ENCODE results near the gene ARMC2.

DNA sequence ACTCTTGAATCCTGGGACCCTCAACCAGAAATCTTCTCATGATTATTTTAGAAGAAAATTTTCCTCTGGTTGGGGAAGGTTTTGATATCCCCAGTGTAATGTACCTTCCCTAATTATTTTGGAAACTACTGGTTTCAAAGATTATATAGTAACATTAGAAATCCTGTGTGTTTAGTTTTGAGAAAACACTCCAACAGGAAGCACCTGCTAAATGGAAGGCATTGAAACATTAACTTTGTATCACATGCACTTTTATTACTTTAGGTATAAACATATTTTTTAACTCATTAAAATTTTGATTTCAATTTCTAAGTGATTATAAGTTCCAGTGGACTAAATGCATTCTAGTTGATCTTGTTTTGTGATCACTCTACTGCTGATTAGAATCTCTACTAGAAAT is 137.1 kb downstream of the ARMC2 start:
- TF ChIP-seq SMC3 (IDR thresholded peaks at IDR 0.05; ENCODE audit: low read depth, low read length), result no peak
- TF ChIP-seq, protein P1, sequence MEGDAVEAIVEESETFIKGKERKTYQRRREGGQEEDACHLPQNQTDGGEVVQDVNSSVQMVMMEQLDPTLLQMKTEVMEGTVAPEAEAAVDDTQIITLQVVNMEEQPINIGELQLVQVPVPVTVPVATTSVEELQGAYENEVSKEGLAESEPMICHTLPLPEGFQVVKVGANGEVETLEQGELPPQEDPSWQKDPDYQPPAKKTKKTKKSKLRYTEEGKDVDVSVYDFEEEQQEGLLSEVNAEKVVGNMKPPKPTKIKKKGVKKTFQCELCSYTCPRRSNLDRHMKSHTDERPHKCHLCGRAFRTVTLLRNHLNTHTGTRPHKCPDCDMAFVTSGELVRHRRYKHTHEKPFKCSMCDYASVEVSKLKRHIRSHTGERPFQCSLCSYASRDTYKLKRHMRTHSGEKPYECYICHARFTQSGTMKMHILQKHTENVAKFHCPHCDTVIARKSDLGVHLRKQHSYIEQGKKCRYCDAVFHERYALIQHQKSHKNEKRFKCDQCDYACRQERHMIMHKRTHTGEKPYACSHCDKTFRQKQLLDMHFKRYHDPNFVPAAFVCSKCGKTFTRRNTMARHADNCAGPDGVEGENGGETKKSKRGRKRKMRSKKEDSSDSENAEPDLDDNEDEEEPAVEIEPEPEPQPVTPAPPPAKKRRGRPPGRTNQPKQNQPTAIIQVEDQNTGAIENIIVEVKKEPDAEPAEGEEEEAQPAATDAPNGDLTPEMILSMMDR (conservative IDR thresholded peaks at IDR 0.05; ENCODE audit: low read depth, low read length), result no peak
- no peak for TF ChIP-seq MAFK (IDR thresholded peaks at IDR 0.05; ENCODE audit: low read depth, low read length)
- no peak for TF ChIP-seq NFE2L2 (IDR thresholded peaks at IDR 0.05; ENCODE audit: low read depth, low read length)
- TF ChIP-seq POLR2A (IDR thresholded peaks at IDR 0.05; ENCODE audit: low read depth, low read length), result no peak
- no peak for TF ChIP-seq MAZ (IDR thresholded peaks at IDR 0.05; ENCODE audit: borderline replicate concordance, low read depth, low read length)
- TF ChIP-seq CEBPB (IDR thresholded peaks at IDR 0.05; ENCODE audit: low read depth, low read length), result no peak
- no peak for TF ChIP-seq RAD21 (IDR thresholded peaks at IDR 0.05; ENCODE audit: low read length)
